T-cell (primary cell): ENCODE data around the gene ZNF827. TPM values are rescaled to one million over a fixed set of nuclear protein-coding genes. Genes with fewer than 3 reads are reported as not detected.

ENCODE experiments used
- ATAC-seq, 4 experiments: fragments of 200-7000 bp in 3 of 4; fragments of 150-1000 bp in 1 of 4; cut with Tn5 transposase; replicated peaks in 1 of 4; 1 replicate in 3 of 4; 2 replicates in 1 of 4; pipeline ENCODE4 v1.10.0; 2021; ENCODE audit warnings: moderate library complexity in 3 of 4, mild to moderate bottlenecking in 2 of 4, moderate number of reproducible peaks in 1 of 4
- CTCF ChIA-PET, 2 donors: fragments of 300-600 bp; sonication (Branson Sonifier 250); formaldehyde crosslinking; loops; one replicate each; lab custom pipeline; 2022; ENCODE audit warnings: antibody characterized with exemption in 2 of 2; lab: Charles Lee
- POLR2A ChIA-PET, 2 donors: fragments of 300-600 bp; sonication (Branson Sonifier 250); formaldehyde crosslinking; loops; one replicate each; lab custom pipeline; 2022; ENCODE audit warnings: antibody characterized with exemption in 2 of 2; lab: Charles Lee
- DNase-seq, 35 experiments: peaks; one replicate each; pipeline versions ENCODE4 v3.0.0 to v3.0.0-alpha.2; 2013 to 2023
- H3K27ac ChIP-seq: one replicate; pipeline ENCODE4 v1.5.1; 2013; ENCODE audit warnings: low read length
- H3K27me3 ChIP-seq, 2 experiments: replicated peaks in 1 of 2; 1 replicate in 1 of 2; 2 replicates in 1 of 2; pipeline versions ENCODE4 v1.6.1 to v1.7.0; 2013; ENCODE audit warnings: low read length in 1 of 2, mixed read lengths in 1 of 2; ENCODE audit not compliant: control insufficient read depth in 2 of 2, insufficient read depth in 2 of 2; ENCODE audit errors: extremely low read depth in 1 of 2
- H3K36me3 ChIP-seq, 2 donors: 1 replicate in 1 of 2; 2 replicates in 1 of 2; pipeline versions ENCODE4 v1.6.1 to v1.7.0; 2013; ENCODE audit warnings: low read length in 1 of 2; ENCODE audit not compliant: control insufficient read depth in 2 of 2, insufficient read depth in 1 of 2; ENCODE audit errors: extremely low read depth in 1 of 2
- H3K4me1 ChIP-seq, 2 experiments: 1 replicate in 1 of 2; 2 replicates in 1 of 2; pipeline versions ENCODE4 v1.6.1 to v1.7.0; 2013; ENCODE audit warnings: low read length in 2 of 2, mixed read lengths in 1 of 2; ENCODE audit not compliant: insufficient read depth in 2 of 2, control insufficient read depth in 1 of 2; ENCODE audit errors: extremely low read depth in 1 of 2
- H3K4me3 ChIP-seq, 2 donors: 1 replicate in 1 of 2; 2 replicates in 1 of 2; pipeline versions ENCODE4 v1.5.1 to v1.7.0; 2013; ENCODE audit warnings: mild to moderate bottlenecking in 2 of 2, low read length in 1 of 2, moderate library complexity in 1 of 2; ENCODE audit not compliant: control insufficient read depth in 1 of 2; ENCODE audit errors: extremely low read depth in 1 of 2
- H3K9me3 ChIP-seq: 2 replicates; pipeline ENCODE4 v1.7.0; 2013
- H3K27ac Mint-ChIP-seq, 2 donors: one replicate each; pipeline ENCODE4 v1.8.0; 2020 to 2021; ENCODE audit warnings: mild to moderate bottlenecking in 2 of 2, mixed read lengths in 2 of 2
- H3K27me3 Mint-ChIP-seq, 2 donors: one replicate each; pipeline ENCODE4 v1.8.0; 2021 to 2022; ENCODE audit warnings: mixed read lengths in 2 of 2
- H3K36me3 Mint-ChIP-seq: one replicate; pipeline ENCODE4 v1.8.0; 2021; ENCODE audit warnings: mixed read lengths
- H3K4me1 Mint-ChIP-seq, 3 donors: one replicate each; pipeline ENCODE4 v1.8.0; 2020 to 2022; ENCODE audit warnings: mixed read lengths in 3 of 3, mild to moderate bottlenecking in 1 of 3
- H3K4me3 Mint-ChIP-seq, 3 donors: one replicate each; pipeline ENCODE4 v1.8.0; 2020 to 2022; ENCODE audit warnings: mild to moderate bottlenecking in 3 of 3, mixed read lengths in 3 of 3, moderate library complexity in 3 of 3
- H3K9me3 Mint-ChIP-seq, 3 donors: one replicate each; pipeline ENCODE4 v1.8.0; 2020 to 2022; ENCODE audit warnings: mixed read lengths in 3 of 3
- WGBS: methylation state at CpG from one replicate; pipeline ENCODE4 v1.1.5; 2013; ENCODE audit warnings: missing lambda C conversion rate; ENCODE audit not compliant: insufficient coverage; 5-methylcytosine and 5-hydroxymethylcytosine counted together
- total RNA-seq, 35 experiments: library from RNA in 6 of 35; stranded (reverse) in 6 of 35; fragments of 120-200 nt in 1 of 35; gene quantifications; one replicate each; pipeline versions ENCODE4 v1.2.1 to v1.2.4 and lab custom pipeline; 2013 to 2026

ZNF827 gene
- total RNA-seq, 5 donors from 2014 or later (not counting 1 experiment from before 2014, with no cell fraction given): 17.3 to 24.8 (median 18.5) TPM

GRCh38 chr4:145860897-145861296, 77.7 kb downstream of the ZNF827 start:
- DNase-seq (no peak), ATAC-seq (no peak)
- no peaks in the 10 kb centered on the region for H3K4me1 ChIP-seq
- Mint-ChIP-seq H3K36me3 (peaks cover 34% of the 10 kb centered on the region), H3K27ac (no peak overlapping the region), H3K4me3 (no peak overlapping the region), H3K4me1 (peaks cover 0 to 3% (median 2%) of the 10 kb centered on the region in 3 donors), H3K9me3 (no peaks in the 10 kb centered on the region), H3K27me3 (no peaks in the 10 kb centered on the region)
- POLR2A ChIA-PET: no interaction called here
- no peaks in the 10 kb centered on the region for H3K9me3 ChIP-seq
- H3K4me3 ChIP-seq: no peak overlapping the region
- WGBS: 98% methylated on average over 4 of the region's 5 CpGs
- H3K36me3 ChIP-seq: peaks cover 8 to 14% of the 10 kb centered on the region in 2 donors
- no peak overlapping the region for H3K27ac ChIP-seq
- CTCF ChIA-PET: no interaction called here
- H3K27me3 ChIP-seq: no peaks in the 10 kb centered on the region

DNA sequence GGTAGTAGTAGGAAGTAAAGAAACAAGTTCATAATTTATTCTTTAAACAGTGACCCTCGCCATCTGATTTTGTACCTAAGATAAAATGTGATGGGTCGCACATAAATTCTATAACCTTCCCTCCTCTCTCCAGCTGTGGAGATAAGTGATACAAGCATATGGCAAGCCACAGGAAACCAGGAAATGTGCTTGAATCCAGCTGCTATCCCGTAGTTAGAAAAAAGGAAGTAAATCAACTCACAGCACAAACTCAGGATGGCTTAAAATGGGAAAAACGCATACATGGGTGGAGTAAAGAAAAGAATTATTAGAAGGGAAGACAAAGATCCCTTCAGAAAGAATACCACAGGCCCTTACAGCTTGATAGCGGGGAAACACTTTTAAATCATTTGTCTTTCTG, 78.2 kb downstream of the ZNF827 start:
- H3K4me3 ChIP-seq: no peak overlapping the region
- DNase-seq (no peak), ATAC-seq (no peak)
- Mint-ChIP-seq H3K27ac (no peak overlapping the region), H3K27me3 (no peaks in the 10 kb centered on the region), H3K9me3 (no peaks in the 10 kb centered on the region), H3K4me1 (peaks cover 0 to 2% (median 0%) of the 10 kb centered on the region in 3 donors), H3K36me3 (peaks cover 34% of the 10 kb centered on the region), H3K4me3 (no peak overlapping the region)
- H3K27ac ChIP-seq: no peak overlapping the region
- peaks cover 8 to 14% of the 10 kb centered on the region in 2 donors for H3K36me3 ChIP-seq
- H3K27me3 ChIP-seq: no peaks in the 10 kb centered on the region
- no peaks in the 10 kb centered on the region for H3K9me3 ChIP-seq
- WGBS: no CpG with 5 or more reads among the region's 5 CpGs
- ChIA-PET CTCF (no interaction called here), POLR2A (no interaction called here)
- no peaks in the 10 kb centered on the region for H3K4me1 ChIP-seq

DNA sequence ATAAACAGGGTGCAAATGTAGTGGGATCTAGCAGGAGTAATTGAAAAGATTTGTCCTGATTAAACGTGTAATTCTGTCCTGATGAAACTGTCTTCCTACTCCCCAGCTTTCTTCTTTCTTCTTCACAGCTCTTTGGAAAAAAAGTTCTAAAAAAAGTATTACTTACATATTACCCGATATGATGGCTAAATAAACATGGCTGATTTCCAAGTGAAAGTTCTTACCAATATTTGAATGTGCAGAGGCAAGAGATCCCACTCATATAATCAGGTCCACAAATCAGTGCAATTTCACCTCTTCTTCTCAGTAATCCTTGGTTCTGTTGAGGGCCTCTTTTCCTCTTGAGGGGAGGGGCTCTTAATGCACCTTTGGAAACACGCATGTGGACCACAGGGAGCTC, 78.7 kb downstream of the ZNF827 start:
- POLR2A ChIA-PET: no interaction called here
- Mint-ChIP-seq H3K4me1 (no peaks in the 10 kb centered on the region), H3K9me3 (no peaks in the 10 kb centered on the region), H3K27ac (no peak overlapping the region), H3K27me3 (no peaks in the 10 kb centered on the region), H3K36me3 (peaks cover 37% of the 10 kb centered on the region), H3K4me3 (no peak overlapping the region)
- DNase-seq: no peak
- no peaks in the 10 kb centered on the region for H3K4me1 ChIP-seq
- H3K27ac ChIP-seq: no peak overlapping the region
- no peak overlapping the region for H3K4me3 ChIP-seq
- no peaks in the 10 kb centered on the region for H3K9me3 ChIP-seq
- peaks cover 9 to 14% of the 10 kb centered on the region in 2 donors for H3K36me3 ChIP-seq
- CTCF ChIA-PET: no interaction called here
- ATAC-seq: no peak
- H3K27me3 ChIP-seq: no peaks in the 10 kb centered on the region
- no CpG with 5 or more reads among the region's 3 CpGs for WGBS

GRCh38 chr4:145859426-145859825, 79.2 kb downstream of the ZNF827 start:
- no peaks in the 10 kb centered on the region for H3K4me1 Mint-ChIP-seq
- Histone ChIP-seq H3K27ac (no peak overlapping the region), H3K4me3 (no peak overlapping the region), H3K27me3 (no peaks in the 10 kb centered on the region), H3K36me3 (peaks cover 10 to 14% of the 10 kb centered on the region in 2 donors), H3K4me1 (no peaks in the 10 kb centered on the region), H3K9me3 (no peaks in the 10 kb centered on the region)
- no peak overlapping the region for H3K27ac Mint-ChIP-seq
- CTCF ChIA-PET: interaction anchor here in 1 of 2 donors (0.7 kb wide), 1 partner anchor 507 kb away, joined by 3 read pairs; no protein-coding TSS in a partner anchor
- no peaks in the 10 kb centered on the region for H3K27me3 Mint-ChIP-seq
- H3K4me3 Mint-ChIP-seq: no peak overlapping the region
- H3K36me3 Mint-ChIP-seq: peaks cover 42% of the 10 kb centered on the region
- ATAC-seq (no peak), DNase-seq (no peak)
- WGBS: 100% methylated on average over 2 of the region's 8 CpGs
- POLR2A ChIA-PET: no interaction called here
- no peaks in the 10 kb centered on the region for H3K9me3 Mint-ChIP-seq

- H3K9me3 Mint-ChIP-seq: no peaks in the 10 kb centered on the region
- no peaks in the 10 kb centered on the region for H3K4me1 Mint-ChIP-seq
- no peak overlapping the region for H3K27ac ChIP-seq
- ChIA-PET POLR2A (no interaction called here), CTCF (interaction anchor here in 1 of 2 donors (0.6 kb wide), 1 partner anchor 33 kb away, joined by 3 read pairs; no protein-coding TSS in a partner anchor)
- ATAC-seq (no peak), DNase-seq (no peak)
- no peak overlapping the region for H3K4me3 ChIP-seq
- no peaks in the 10 kb centered on the region for H3K27me3 ChIP-seq
- H3K9me3 ChIP-seq: no peaks in the 10 kb centered on the region
- H3K27ac Mint-ChIP-seq: no peak overlapping the region
- no peaks in the 10 kb centered on the region for H3K27me3 Mint-ChIP-seq
- no peak overlapping the region for H3K4me3 Mint-ChIP-seq
- 100% methylated on average over 1 of the region's 3 CpGs for WGBS
- peaks cover 29% of the 10 kb centered on the region for H3K36me3 Mint-ChIP-seq
- peaks cover 2 to 16% of the 10 kb centered on the region in 2 donors for H3K36me3 ChIP-seq
- no peaks in the 10 kb centered on the region for H3K4me1 ChIP-seq
These were observed 86.3 kb downstream of the ZNF827 start for GRCh38 chr4:145852256-145852839.

DNA sequence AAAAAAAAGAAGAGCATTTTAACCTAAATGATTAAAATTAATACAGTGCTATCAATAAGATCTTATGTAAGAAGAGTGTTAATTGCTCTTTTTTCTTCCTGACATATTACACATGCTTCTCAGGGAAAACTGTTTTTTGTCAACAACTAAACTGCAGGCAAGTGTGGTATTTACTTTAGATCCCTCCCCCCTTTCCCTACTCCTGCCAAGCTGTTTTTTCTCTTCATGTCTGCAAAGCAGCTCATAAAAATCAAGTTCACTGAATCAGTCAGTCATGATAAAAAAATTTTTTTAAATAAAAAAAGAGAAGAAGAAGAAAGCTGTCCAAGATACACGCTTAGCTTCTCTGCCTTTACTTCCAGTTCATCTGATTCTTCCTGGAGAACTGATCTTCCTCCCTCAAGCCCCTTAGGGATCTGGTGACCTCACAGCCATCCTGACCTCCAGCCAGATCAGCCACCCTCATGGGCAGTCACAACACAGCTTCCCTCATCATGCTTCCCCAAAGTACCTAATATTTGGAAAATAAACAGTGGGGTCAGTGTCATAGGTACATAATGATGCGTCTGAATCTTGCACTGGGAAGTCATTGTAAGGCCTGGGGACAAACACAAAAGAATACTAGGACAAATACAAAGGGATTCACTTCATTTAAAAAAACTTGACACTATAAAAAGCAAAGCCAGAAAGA, 87.0 kb downstream of the ZNF827 start:
- ATAC-seq: no peak
- Histone ChIP-seq H3K4me1 (no peaks in the 10 kb centered on the region), H3K4me3 (no peak overlapping the region), H3K36me3 (peaks cover 2 to 16% of the 10 kb centered on the region in 2 donors), H3K27me3 (no peaks in the 10 kb centered on the region), H3K27ac (no peak overlapping the region), H3K9me3 (no peaks in the 10 kb centered on the region)
- WGBS: 89% methylated on average over 1 of the region's 2 CpGs
- Mint-ChIP-seq H3K27ac (no peak overlapping the region), H3K9me3 (no peaks in the 10 kb centered on the region), H3K4me3 (no peak overlapping the region), H3K36me3 (peaks cover 28% of the 10 kb centered on the region), H3K27me3 (no peaks in the 10 kb centered on the region), H3K4me1 (no peaks in the 10 kb centered on the region)
- ChIA-PET CTCF (interaction anchor here in 1 of 2 donors (0.6 kb wide), 1 partner anchor 34 kb away, joined by 3 read pairs; no protein-coding TSS in a partner anchor), POLR2A (interaction anchor here in 1 of 2 donors (0.5 kb wide), 1 partner anchor 584 kb away, joined by 4 read pairs; no protein-coding TSS in a partner anchor)
- no peak for DNase-seq
